GM19455 (cell line): Measurements from ENCODE around the gene NDRG2.
A peak's percentile ranks its signal among the peaks of the same experiment; 100 is the strongest.

Experiments used
- ATAC-seq: cut with Tn5 transposase; IDR thresholded peaks from one replicate; pipeline ENCODE4 v1.9.1; 2021; ENCODE audit not compliant: unreplicated experiment

NDRG2 gene

GRCh38 chr14:21024585-21025370, at the start of gene NDRG2:
Gene NDRG2 (minus strand): TSS chr14:21025061. CDS start chr14:21023315, 1,746 bp downstream.
- no peak for ATAC-seq

- ATAC-seq, result no peak
Observed at GRCh38 chr14:21073921-21074320, 49.1 kb upstream of the NDRG2 start.

- no peak for ATAC-seq
Observed at GRCh38 chr14:21072781-21073339, 48.0 kb upstream of the NDRG2 start.

- no peak for ATAC-seq
Observed at GRCh38 chr14:21072031-21072473, 47.2 kb upstream of the NDRG2 start.

GRCh38 chr14:21071225-21072030, 46.6 kb upstream of the NDRG2 start:
- peak; percentile 58 for ATAC-seq

- peak; percentile 22 for ATAC-seq
Observed at GRCh38 chr14:21070610-21071224, 45.9 kb upstream of the NDRG2 start.

GRCh38 chr14:21070083-21070609, 45.3 kb upstream of the NDRG2 start, which contains the start of gene ARHGEF40:
Gene ARHGEF40 (plus strand): TSS chr14:21070304. CDS start chr14:21070397, 93 bp downstream.
- no peak for ATAC-seq

- ATAC-seq, result no peak
Observed at GRCh38 chr14:21069388-21070082, 44.7 kb upstream of the NDRG2 start.

GRCh38 chr14:21068521-21069387, 43.9 kb upstream of the NDRG2 start:
- no peak for ATAC-seq

GRCh38 chr14:21066882-21067502, 42.1 kb upstream of the NDRG2 start:
- ATAC-seq, result no peak

GRCh38 chr14:21063479-21063878, 38.6 kb upstream of the NDRG2 start:
- ATAC-seq, result no peak

- no peak for ATAC-seq
Observed at GRCh38 chr14:21061347-21061668, 36.4 kb upstream of the NDRG2 start.

GRCh38 chr14:21060614-21061346, 35.9 kb upstream of the NDRG2 start:
- ATAC-seq, result no peak

- ATAC-seq, result no peak
Observed at GRCh38 chr14:21059842-21060613, 35.2 kb upstream of the NDRG2 start.

GRCh38 chr14:21058903-21059302, 34.0 kb upstream of the NDRG2 start:
- ATAC-seq, result no peak

- ATAC-seq, result no peak
Observed at GRCh38 chr14:21057803-21058675, 33.2 kb upstream of the NDRG2 start, which contains the start of gene RNASE8. Gene RNASE8 (plus strand): TSS chr14:21057822. CDS start chr14:21057893, 71 bp downstream.
